Fibroblast of the aortic adventitia (primary cell): ENCODE results near the gene CPA4. TPM values are rescaled to one million over a fixed set of nuclear protein-coding genes. Genes with fewer than 3 reads are reported as not detected.

Experiments
- DNase-seq: peaks from one replicate; pipeline ENCODE4 v3.0.0-alpha.2; 2010; ENCODE audit warnings: low read depth
- H3K4me3 ChIP-seq: 2 replicates; pipeline ENCODE4 v1.5.1; 2011; ENCODE audit warnings: low read depth, mild to moderate bottlenecking, control low read depth, low read length, moderate library complexity
- CTCF ChIP-seq: IDR thresholded peaks from 2 replicates; pipeline ENCODE4 v1.5.1; 2011; ENCODE audit warnings: mild to moderate bottlenecking, low read length, control low read depth, inconsistent platforms; ENCODE audit not compliant: insufficient read depth
- total RNA-seq: library from RNA; depleted of rRNA; stranded (reverse); fragments of >200 nt; gene quantifications from 2 replicates; pipeline ENCODE4 v1.2.3, GENCODE V29; 2012; ENCODE audit warnings: low replicate concordance

Gene CPA4
- total RNA-seq, 1 donor: 7.7 TPM

DNA sequence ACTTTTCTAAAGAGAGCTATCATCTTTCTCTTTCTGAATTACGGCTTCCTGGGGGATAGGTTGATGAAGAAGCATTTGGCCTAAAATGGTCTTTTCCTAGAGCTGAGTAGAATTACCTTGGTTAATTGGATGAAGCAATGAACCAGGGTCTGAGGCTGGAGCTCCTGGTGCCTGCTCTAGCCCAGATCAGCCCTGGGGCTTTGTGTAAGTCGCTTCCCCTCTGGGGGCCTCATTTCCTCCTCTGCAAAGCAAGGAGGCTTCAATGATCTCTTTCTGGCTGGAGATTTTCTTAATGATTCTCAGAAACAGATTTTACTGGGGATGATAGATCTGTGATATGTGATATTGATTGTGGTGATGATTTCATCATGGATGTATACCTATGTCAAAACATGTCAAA lies 29.8 kb upstream of the CPA4 start:
- TF ChIP-seq CTCF: no peak
- no peak overlapping the region for H3K4me3 ChIP-seq
- DNase-seq: no peak

DNA sequence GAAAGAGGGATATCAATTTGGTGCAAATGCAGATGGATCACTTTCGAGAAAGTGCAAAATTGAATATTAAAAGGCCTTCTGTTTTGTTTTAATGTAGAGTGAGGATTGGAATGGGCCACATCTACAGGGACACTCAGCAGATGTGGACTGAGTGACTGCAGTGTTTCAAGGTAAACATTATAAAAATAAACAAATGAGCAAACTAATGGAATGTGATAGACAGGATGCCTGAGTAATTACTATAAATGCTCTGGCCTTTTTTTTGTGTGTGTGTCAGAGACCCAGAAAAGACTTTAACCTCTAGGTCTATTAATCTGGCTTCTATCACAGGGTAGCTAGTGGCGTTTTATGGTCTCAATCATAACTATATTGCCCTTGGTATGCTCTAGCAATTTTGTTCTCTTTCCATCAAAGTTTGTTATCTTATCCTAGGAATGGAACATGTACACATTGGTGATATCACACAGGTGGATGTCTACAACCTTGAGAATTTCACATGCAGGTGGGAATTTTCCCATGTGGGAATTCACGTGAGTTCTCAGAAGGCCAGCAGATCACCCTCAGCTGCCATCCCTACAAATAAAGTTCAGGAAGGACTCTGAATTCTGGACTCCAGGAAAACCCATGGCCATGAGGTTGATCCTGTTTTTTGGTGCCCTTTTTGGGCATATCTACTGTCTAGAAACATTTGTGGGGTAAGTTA lies 26.6 kb upstream of the CPA4 start, which contains the start of gene CPA2:
TSS of gene CPA2 (plus strand) at position 606 of the 703 bp plus-strand sequence. CDS start at position 625, 19 bp downstream.
- TF ChIP-seq CTCF: no peak

GRCh38 chr7:130266961-130267321 lies 26.0 kb upstream of the CPA4 start:
- no peak for DNase-seq

More for the DNA sequence above, 26.6 kb upstream of the CPA4 start, which contains the start of gene CPA2:
- no peak within 1 kb of the TSS for H3K4me3 ChIP-seq
- no peak for DNase-seq

GRCh38 chr7:130268463-130269317 lies 24.3 kb upstream of the CPA4 start:
- TF ChIP-seq CTCF: no peak
- no peak for DNase-seq
- H3K4me3 ChIP-seq: no peak overlapping the region

More at GRCh38 chr7:130266961-130267321, 26.0 kb upstream of the CPA4 start:
- H3K4me3 ChIP-seq: no peak overlapping the region
- no peak for TF ChIP-seq CTCF

- DNase-seq: no peak
- no peak overlapping the region for H3K4me3 ChIP-seq
- TF ChIP-seq CTCF: no peak
These were observed 23.7 kb upstream of the CPA4 start for GRCh38 chr7:130269318-130269694.

- no peak for DNase-seq
- TF ChIP-seq CTCF: no peak
- H3K4me3 ChIP-seq: no peak overlapping the region
These were observed 21.8 kb upstream of the CPA4 start for GRCh38 chr7:130270947-130271800.
